Activated CD8-positive, alpha-beta T cell treated with anti-CD3 and anti-CD28 coated beads for 36 hours (primary cell): Measurements from ENCODE around the gene RAI1. TPM values are rescaled to one million over a fixed set of nuclear protein-coding genes. Genes with fewer than 3 reads are reported as not detected.

Experiments
- ATAC-seq: fragments of 200-7000 bp; cut with Tn5 transposase; one replicate; pipeline ENCODE4 v1.10.0; 2021; ENCODE audit warnings: mild to moderate bottlenecking, moderate library complexity
- CTCF ChIA-PET: fragments of 350-600 bp; sonication (Branson Sonifier 250); formaldehyde crosslinking; loops from one replicate; lab custom pipeline; 2021; ENCODE audit warnings: antibody characterized with exemption; lab: Charles Lee
- POLR2A ChIA-PET: fragments of 350-600 bp; sonication (Branson Sonifier 250); formaldehyde crosslinking; loops from one replicate; lab custom pipeline; 2021; ENCODE audit warnings: antibody characterized with exemption; lab: Charles Lee
- DNase-seq: peaks from one replicate; pipeline ENCODE4 v3.0.0-alpha.2; 2020
- H3K27ac Mint-ChIP-seq: one replicate; pipeline ENCODE4 v1.8.0; 2021; ENCODE audit warnings: mild to moderate bottlenecking, mixed read lengths
- H3K27me3 Mint-ChIP-seq: one replicate; pipeline ENCODE4 v1.8.0; 2021; ENCODE audit warnings: mixed read lengths
- H3K36me3 Mint-ChIP-seq: one replicate; pipeline ENCODE4 v1.8.0; 2021; ENCODE audit warnings: low read depth, mixed read lengths
- H3K4me1 Mint-ChIP-seq: one replicate; pipeline ENCODE4 v1.8.0; 2021; ENCODE audit warnings: low read depth, mixed read lengths
- H3K4me3 Mint-ChIP-seq: one replicate; pipeline ENCODE4 v1.8.0; 2021; ENCODE audit warnings: mild to moderate bottlenecking, moderate library complexity, mixed read lengths
- H3K9me3 Mint-ChIP-seq: one replicate; pipeline ENCODE4 v1.8.0; 2021; ENCODE audit warnings: mixed read lengths
- intact Hi-C: fragments of 100-400 bp; cut with micrococcal nuclease; formaldehyde crosslinking; loops from one replicate; pipeline ENCODE4 v1.10.0; 2022
- total RNA-seq, 2 experiments: library from RNA; stranded (reverse); gene quantifications; one replicate each; pipeline ENCODE4 v1.2.3, GENCODE V29; 2021
- TF ChIP-seq, protein P1 (sequence below): fragments of 200-600 bp; IDR thresholded peaks from one replicate; pipeline ENCODE4 v1.8.0; 2022; ENCODE audit warnings: antibody characterized with exemption, mild to moderate bottlenecking

RAI1 gene
- total RNA-seq, 2 experiments from 2014 or later, result 18.1 to 20.3 TPM

DNA sequence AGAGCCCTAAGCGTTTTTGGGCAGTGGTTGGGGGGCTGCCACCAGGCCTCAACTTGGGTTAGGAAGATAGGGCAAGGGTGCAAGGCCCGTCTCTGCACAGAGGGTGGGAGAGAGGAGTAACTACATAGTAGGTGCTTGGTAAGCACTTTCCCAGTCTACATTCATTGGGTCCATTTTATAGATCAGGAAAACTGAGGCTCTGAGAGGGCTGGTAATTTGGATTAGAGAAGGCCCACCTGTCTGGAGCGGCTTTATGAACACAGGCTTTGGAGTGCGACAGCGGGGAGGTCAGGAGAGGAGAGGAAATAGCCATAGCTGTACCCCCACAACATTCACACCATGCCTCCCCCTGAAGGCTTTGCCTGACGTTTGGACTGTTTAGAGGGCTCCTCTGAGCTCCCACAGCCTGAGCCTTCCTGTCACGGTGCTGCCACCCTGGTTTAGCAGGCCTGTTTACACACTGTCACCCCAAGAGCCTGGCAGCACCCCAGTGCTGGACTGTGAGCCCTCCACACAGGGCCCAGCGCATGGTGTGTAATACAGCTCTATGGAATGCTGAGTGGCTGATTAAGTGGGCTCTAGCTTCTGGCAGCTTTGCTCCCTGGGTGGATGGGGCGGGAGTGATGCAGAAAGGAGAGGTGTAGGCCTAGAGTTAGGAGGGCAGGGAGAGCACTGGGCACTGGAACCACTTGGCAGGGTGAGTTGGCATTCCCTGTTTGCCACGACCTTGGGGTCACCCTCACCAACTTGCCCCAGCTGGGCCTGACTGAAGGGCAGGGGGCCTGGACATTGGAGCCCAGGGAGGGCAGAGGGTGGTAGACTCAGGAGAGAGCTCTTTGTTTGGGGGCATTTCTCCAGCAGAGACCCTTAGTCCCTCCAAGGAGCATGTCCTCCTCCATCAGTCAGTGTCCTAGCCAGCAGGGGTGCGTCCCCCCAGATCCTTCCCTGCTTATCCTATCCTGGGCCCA is 73.7 kb downstream of the RAI1 start:
- ATAC-seq (no peak), DNase-seq (no peak)
- Mint-ChIP-seq H3K4me1 (peaks cover 62% of the 10 kb centered on the region), H3K9me3 (no peaks in the 10 kb centered on the region), H3K36me3 (peaks cover 3% of the 10 kb centered on the region), H3K4me3 (no peak overlapping the region), H3K27ac (peak overlapping the region; percentile 16), H3K27me3 (no peaks in the 10 kb centered on the region)
- ChIA-PET CTCF (no interaction called here), POLR2A (interaction anchor here (0.8 to 1.9 kb wide), 3 partner anchors 9 to 83 kb away, joined by 3 to 4 read pairs (median 3); no protein-coding TSS in a partner anchor)
- TF ChIP-seq, protein P1, sequence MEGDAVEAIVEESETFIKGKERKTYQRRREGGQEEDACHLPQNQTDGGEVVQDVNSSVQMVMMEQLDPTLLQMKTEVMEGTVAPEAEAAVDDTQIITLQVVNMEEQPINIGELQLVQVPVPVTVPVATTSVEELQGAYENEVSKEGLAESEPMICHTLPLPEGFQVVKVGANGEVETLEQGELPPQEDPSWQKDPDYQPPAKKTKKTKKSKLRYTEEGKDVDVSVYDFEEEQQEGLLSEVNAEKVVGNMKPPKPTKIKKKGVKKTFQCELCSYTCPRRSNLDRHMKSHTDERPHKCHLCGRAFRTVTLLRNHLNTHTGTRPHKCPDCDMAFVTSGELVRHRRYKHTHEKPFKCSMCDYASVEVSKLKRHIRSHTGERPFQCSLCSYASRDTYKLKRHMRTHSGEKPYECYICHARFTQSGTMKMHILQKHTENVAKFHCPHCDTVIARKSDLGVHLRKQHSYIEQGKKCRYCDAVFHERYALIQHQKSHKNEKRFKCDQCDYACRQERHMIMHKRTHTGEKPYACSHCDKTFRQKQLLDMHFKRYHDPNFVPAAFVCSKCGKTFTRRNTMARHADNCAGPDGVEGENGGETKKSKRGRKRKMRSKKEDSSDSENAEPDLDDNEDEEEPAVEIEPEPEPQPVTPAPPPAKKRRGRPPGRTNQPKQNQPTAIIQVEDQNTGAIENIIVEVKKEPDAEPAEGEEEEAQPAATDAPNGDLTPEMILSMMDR, result no peak
- intact Hi-C loops, result no loop called here

- intact Hi-C loops, result no loop called here
- CTCF ChIA-PET, result no interaction called here
These were observed 74.5 kb downstream of the RAI1 start for GRCh38 chr17:17755715-17756114.

GRCh38 chr17:17757391-17757791 is 76.1 kb downstream of the RAI1 start:
- CTCF ChIA-PET, result interaction anchor here (1.0 to 1.4 kb wide), 3 partner anchors 9 to 55 kb away, joined by 3 read pairs; no protein-coding TSS in a partner anchor
- H3K27me3 Mint-ChIP-seq, result no peaks in the 10 kb centered on the region
- intact Hi-C loops, result no loop called here
- peaks cover 3% of the 10 kb centered on the region for H3K36me3 Mint-ChIP-seq
- TF ChIP-seq, protein P1, result no peak
- H3K4me1 Mint-ChIP-seq, result peaks cover 46% of the 10 kb centered on the region
- DNase-seq (peak; percentile 74), ATAC-seq (peak; percentile 68)
- peak overlapping the region; percentile 84 for H3K27ac Mint-ChIP-seq
- no peaks in the 10 kb centered on the region for H3K9me3 Mint-ChIP-seq
- peak overlapping the region; percentile 30 for H3K4me3 Mint-ChIP-seq
- POLR2A ChIA-PET, result interaction anchor here (0.6 to 1.3 kb wide), 6 partner anchors 13 to 105 kb away, joined by 3 to 4 read pairs (median 3); no protein-coding TSS in a partner anchor

More at GRCh38 chr17:17755715-17756114, 74.5 kb downstream of the RAI1 start:
- no peak overlapping the region for H3K4me3 Mint-ChIP-seq
- POLR2A ChIA-PET, result interaction anchor here (1.1 kb wide), 1 partner anchor 8 kb away, joined by 3 read pairs; no protein-coding TSS in a partner anchor
- TF ChIP-seq, protein P1, result no peak
- peaks cover 3% of the 10 kb centered on the region for H3K36me3 Mint-ChIP-seq
- peak overlapping the region; percentile 16 for H3K27ac Mint-ChIP-seq
- ATAC-seq (no peak), DNase-seq (no peak)
- H3K9me3 Mint-ChIP-seq, result no peaks in the 10 kb centered on the region
- H3K27me3 Mint-ChIP-seq, result no peaks in the 10 kb centered on the region
- peaks cover 57% of the 10 kb centered on the region for H3K4me1 Mint-ChIP-seq

DNA sequence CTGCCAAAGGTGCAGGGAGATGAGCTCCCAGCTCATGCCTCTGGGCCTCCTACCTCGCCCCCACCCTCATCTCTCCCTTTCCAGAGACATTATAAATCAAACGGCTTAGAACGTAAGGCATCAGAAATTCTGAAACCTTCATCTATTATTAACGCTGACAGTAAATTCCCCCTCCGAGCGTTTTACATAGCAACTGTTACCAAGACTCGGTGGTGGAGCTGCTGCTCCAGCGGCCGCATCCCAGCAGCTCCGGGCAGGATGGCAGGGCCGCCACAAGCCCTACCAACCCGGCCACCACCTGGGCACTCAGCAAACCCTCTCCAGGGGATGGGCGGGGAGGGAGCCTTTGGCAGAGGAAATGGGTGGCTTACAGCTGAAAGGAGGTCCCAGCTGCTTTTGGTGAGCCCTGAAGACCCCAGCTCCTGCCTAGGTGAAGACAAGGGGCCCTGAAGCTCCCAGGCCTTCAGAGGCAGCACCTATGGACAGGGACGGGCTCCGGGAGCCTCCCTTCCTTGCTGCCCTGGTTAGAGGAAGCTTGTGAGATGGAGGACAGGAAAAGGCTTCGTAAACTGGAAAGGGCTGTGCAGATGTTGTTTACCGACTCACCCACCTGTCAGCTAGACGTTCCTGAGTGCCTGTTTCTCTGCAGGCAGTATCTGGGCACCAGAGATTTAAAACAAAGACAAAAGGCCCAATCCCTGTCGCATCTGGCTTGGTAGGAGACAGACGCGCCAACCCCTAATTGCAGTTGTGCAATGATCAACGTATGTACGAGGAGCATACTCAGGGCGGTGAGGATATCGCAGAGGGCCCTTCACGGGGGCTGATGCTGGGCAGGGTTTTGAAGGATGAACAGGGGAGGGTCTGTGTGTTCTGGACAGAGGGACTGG is 76.9 kb downstream of the RAI1 start:
- Mint-ChIP-seq H3K4me1 (peaks cover 41% of the 10 kb centered on the region), H3K27ac (peak overlapping the region; percentile 84), H3K4me3 (no peak overlapping the region), H3K36me3 (no peaks in the 10 kb centered on the region), H3K9me3 (no peaks in the 10 kb centered on the region), H3K27me3 (no peaks in the 10 kb centered on the region)
- ATAC-seq (no peak), DNase-seq (no peak)
- intact Hi-C loops, result no loop called here
- CTCF ChIA-PET, result interaction anchor here (1.0 to 1.4 kb wide), 2 partner anchors 19 to 54 kb away, joined by 3 read pairs; no protein-coding TSS in a partner anchor
- POLR2A ChIA-PET, result interaction anchor here (0.6 to 1.4 kb wide), 4 partner anchors 20 to 80 kb away, joined by 3 read pairs; no protein-coding TSS in a partner anchor
- TF ChIP-seq, protein P1, result no peak
